Measurements from ENCODE around the gene GCFC2.
A peak's percentile ranks its signal among the peaks of the same experiment; 100 is the strongest.
"Not testable (repeated sequence)": the region's sequence is repeated elsewhere in the genome, so short reads cannot be mapped to it uniquely, and the experiment has no call there.

GCFC2 gene

GRCh38 chr2:75676464-75676863 is 34.3 kb downstream of the GCFC2 start:
- no peak for DNase-seq

- DNase-seq: no peak
Observed at GRCh38 chr2:75675908-75676307, 34.8 kb downstream of the GCFC2 start.

- not testable (repeated sequence) for DNase-seq
Observed at GRCh38 chr2:75675423-75675822, 35.3 kb downstream of the GCFC2 start.

GRCh38 chr2:75667884-75668283 is 42.8 kb downstream of the GCFC2 start:
- DNase-seq: no peak

- no peak for DNase-seq
Observed at GRCh38 chr2:75666911-75667310, 43.8 kb downstream of the GCFC2 start.

- DNase-seq: no peak
Observed at GRCh38 chr2:75657798-75658197, 52.9 kb downstream of the GCFC2 start.

- no peak for DNase-seq
Observed at GRCh38 chr2:75656563-75656962, 54.2 kb downstream of the GCFC2 start.

- no peak for DNase-seq
Observed at GRCh38 chr2:75655861-75656260, 54.9 kb downstream of the GCFC2 start.

GRCh38 chr2:75654012-75654411 is 56.7 kb downstream of the GCFC2 start:
- DNase-seq: no peak

GRCh38 chr2:75647771-75648170 is 62.9 kb downstream of the GCFC2 start:
- no peak for DNase-seq

GRCh38 chr2:75646583-75647425 is 63.9 kb downstream of the GCFC2 start, which contains the start of gene MRPL19:
TSS of gene MRPL19 (plus strand) at chr2:75646783. CDS start at chr2:75646808, 25 bp downstream.
- peak; percentile 77 for DNase-seq

GRCh38 chr2:75646090-75646582 is 64.6 kb downstream of the GCFC2 start:
- DNase-seq: no peak

GRCh38 chr2:75645643-75646042 is 65.1 kb downstream of the GCFC2 start:
- DNase-seq: no peak

- DNase-seq: no peak
Observed at GRCh38 chr2:75643980-75644379, 66.7 kb downstream of the GCFC2 start.

GRCh38 chr2:75641587-75641986 is 69.1 kb downstream of the GCFC2 start:
- DNase-seq: no peak

GRCh38 chr2:75640621-75641121 is 70.0 kb downstream of the GCFC2 start:
- peak; percentile 58 for DNase-seq

- DNase-seq: no peak
Observed at GRCh38 chr2:75637568-75637967, 73.1 kb downstream of the GCFC2 start.

GRCh38 chr2:75634945-75635344 is 75.8 kb downstream of the GCFC2 start:
- DNase-seq: no peak

- no peak for DNase-seq
Observed at GRCh38 chr2:75633620-75634019, 77.1 kb downstream of the GCFC2 start.

GRCh38 chr2:75632813-75633212 is 77.9 kb downstream of the GCFC2 start:
- no peak for DNase-seq

- no peak for DNase-seq
Observed at GRCh38 chr2:75632091-75632701, 78.5 kb downstream of the GCFC2 start.

- DNase-seq: peak; percentile 65
Observed at GRCh38 chr2:75627902-75628504, 82.7 kb downstream of the GCFC2 start.

- no peak for DNase-seq
Observed at GRCh38 chr2:75622929-75623328, 87.8 kb downstream of the GCFC2 start.

- DNase-seq: no peak
Observed at GRCh38 chr2:75622500-75622899, 88.2 kb downstream of the GCFC2 start.

Data from activated naive CD4-positive, alpha-beta T cell treated with anti-CD3 and anti-CD28 coated beads, Interleukin-2, amount 50 U/mL, for 16 hours (primary cell).